Fibroblast of peridontal ligament (primary cell): ENCODE data around the gene CCND2.

ENCODE experiments used
- DNase-seq: peaks from one replicate; pipeline ENCODE4 v3.0.0-alpha.2; 2010; ENCODE audit errors: extremely low read depth

Gene CCND2

DNA sequence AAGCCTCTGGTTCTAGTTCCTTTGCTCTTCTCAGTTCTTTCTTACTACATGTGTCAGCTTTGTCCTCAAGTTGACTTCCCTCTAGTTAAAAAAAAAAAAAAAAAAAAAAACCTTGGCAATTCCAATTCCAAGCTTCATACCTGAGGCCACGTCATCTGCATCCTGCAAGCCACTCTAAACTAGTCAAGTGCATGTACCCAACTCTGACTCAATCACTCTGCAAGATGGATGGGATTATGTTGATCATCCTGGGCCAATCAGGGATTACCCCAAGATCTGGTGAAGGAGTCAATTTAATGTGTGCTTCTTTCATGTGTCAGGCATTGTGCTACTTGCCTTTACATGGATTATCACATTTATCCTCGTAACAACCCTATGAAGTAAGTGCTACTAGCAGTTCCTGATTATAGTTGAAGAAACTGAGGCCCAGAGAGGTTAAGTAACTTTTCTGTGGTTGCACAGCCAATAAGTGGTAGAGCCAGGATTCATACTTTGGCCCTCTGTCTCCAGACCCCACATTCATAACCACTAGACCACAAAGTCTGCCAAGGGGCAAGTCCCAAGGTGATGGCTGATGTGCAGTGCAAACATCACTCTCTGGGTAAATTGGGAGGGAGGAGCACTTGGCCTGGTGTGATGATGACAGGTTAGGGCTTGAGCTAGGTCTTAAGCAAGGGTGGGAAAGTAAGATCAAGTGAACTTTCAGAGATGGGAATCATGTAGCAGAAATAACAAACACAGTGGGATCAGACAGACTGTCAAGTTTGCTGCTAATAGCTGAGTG lies 17.3 kb upstream of the CCND2 start:
- DNase-seq, result no peak

- no peak for DNase-seq
Observed at GRCh38 chr12:4257442-4257841, 16.1 kb upstream of the CCND2 start.

DNA sequence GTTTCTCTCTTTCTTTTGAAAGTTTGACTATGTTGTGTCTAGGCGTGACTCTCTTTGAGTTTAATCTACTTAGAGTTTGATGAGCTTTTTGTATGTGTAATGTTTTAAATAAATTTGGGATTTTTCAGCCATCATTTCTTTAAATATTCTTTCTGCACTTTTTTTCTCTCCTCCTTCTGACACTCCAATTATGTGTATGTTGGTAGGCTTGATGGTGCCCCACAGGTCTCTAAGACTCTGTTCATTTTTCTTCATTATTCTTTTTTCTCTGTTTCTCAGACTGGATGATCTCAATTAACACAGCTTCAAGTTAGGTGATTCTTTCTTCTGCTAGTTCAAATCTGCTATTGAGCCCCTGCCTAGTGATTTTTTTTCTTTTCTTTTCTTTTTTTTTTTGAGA lies 14.5 kb upstream of the CCND2 start:
- no peak for DNase-seq

DNA sequence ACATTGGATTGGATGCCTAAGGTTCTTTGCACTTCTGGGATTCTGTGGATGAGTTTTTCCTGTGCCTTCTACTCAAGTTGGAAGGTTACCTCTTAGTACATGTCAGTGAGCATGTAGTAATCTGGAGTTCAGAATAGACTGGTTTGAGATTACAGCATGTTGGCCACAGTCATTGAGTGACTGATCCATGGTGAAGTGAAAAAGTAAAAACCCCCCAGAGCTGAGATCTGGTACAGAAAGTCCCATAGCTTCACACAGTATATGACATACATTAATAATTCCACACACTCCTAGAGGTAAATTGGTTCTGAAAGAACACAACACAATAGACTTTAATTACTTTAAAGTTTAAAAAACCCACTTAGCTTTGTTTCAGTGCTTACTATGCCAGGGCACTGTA lies 11.9 kb upstream of the CCND2 start:
- DNase-seq, result no peak

GRCh38 chr12:4265280-4265679 lies 8.3 kb upstream of the CCND2 start:
- DNase-seq, result no peak

DNA sequence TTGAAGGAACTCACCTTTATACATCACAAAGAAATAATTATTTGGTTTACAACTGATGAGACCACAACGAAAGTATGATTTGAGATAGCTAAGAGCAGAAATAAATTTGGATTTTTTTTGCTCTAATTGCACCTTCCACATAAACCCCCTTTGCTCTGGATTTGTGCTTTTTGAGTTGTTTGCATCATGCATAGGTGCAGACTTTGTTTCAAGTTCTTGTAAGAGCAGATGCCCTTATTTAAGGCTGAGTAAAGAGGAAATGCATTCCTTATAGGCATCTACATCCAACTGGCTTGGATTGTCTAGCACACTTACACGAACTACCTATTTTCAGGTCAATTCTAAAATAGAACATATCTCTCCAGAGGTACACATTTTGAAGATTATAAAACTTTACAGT lies 6.6 kb upstream of the CCND2 start:
- no peak for DNase-seq

DNA sequence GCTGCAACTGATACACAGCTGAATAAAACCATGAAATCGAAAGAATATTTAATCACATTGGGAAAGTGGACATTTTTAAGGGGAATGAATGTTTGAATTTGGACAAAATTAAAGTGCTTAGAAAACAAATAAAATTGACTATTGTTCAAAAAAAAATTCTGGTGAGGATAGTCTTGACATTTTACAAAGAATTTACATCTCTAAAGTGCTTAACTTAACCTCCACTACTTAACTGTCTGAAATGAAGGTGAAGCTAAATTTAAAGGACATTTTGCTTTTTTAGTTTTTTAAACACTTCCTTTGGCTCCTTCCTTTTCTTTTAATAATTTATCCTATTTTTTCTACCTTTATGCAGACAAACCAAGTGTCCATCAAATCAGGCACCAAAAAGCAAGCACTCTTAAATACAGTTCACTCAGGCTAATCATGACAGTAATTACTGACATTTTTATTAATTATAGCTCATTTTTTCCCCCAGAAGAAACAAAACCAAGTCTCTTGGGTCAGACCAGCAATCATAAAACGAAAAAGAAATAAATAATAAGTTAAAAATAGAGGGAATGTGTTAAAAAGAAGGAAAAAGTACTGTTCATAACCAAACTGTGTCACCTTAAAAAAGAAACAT lies 5.7 kb upstream of the CCND2 start:
- no peak for DNase-seq

- no peak for DNase-seq
Observed at GRCh38 chr12:4268329-4269181, 5.0 kb upstream of the CCND2 start.

GRCh38 chr12:4269279-4269991 lies 4.1 kb upstream of the CCND2 start:
- DNase-seq, result no peak

- no peak for DNase-seq
Observed at GRCh38 chr12:4270016-4270830, 3.3 kb upstream of the CCND2 start.

DNA sequence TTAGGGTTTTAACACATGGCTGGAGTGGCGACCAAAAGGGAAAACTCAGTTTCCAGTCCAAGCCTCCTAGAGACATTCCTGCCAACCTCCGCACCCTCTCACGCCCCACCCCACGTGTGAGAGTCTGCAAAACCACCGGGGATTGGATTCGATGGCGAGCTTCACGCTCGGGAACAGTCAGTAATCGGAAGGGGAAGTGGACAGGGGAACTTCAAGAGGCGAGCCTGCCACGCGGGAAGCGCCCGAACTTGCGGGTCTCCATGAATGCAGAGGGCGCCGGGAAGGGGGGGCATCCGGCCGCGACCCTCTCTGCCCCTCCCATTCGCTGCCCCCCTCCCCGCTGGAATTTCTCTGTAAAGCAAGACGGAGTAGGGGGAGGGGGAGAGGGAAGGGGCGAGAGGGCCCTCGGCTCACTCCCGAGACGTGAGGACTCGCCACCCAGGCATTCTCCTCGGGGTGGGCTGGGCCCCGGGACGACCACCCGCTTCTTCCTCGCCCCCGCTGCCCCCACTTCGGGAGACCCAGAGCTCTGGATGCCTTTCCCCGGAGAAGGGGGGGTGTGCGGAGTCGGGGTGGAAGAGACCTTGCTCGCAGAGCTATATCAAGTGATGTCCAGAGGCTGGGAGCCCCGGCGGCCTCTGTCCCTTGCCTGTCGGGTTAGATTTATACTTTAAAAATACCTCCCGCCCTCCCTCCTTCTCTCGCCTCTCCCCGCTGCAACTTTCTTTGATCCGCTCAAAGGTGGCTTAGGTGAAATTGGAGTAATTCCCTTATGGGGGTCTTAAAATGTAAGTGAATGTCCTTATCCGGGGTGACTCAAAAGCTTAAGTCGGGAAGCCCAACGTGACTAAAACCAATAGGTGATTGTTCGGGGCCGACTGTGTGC lies 2.5 kb upstream of the CCND2 start:
- DNase-seq, result no peak

DNA sequence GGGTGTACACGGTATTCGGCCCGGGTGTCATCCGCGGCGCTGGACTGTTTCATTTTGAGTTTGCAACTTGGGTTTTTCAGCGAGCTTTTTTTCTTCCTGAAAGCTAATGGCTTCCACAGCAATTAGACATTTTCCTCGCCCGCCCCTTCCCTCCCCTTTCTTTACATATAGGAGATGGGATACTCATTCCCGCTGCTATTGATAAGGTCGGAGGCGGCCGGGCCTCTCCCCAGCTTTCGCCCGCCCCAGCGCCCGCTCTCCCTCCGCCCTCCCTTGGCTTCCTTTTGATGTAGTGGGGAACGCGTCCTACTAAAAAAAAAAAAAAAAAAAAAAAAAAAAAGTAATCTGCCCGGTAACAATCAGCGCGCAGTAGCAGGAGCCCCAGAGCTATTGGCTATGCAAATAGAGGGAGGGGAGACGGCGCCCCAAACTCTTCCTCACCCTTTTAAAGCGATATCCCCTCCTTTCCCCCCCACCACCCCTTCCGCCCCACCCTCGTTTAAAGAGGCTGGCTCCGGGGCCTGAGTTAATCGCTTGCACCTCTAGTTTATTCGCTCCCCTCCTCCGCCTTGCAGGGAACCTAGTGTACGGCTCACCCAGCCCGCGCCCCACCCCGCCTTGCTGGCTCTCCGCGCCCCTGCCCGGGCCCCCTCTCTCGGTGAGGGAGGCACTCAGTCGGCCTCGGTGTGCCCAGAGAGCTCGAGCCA lies 1.7 kb upstream of the CCND2 start:
- DNase-seq, result no peak

DNA sequence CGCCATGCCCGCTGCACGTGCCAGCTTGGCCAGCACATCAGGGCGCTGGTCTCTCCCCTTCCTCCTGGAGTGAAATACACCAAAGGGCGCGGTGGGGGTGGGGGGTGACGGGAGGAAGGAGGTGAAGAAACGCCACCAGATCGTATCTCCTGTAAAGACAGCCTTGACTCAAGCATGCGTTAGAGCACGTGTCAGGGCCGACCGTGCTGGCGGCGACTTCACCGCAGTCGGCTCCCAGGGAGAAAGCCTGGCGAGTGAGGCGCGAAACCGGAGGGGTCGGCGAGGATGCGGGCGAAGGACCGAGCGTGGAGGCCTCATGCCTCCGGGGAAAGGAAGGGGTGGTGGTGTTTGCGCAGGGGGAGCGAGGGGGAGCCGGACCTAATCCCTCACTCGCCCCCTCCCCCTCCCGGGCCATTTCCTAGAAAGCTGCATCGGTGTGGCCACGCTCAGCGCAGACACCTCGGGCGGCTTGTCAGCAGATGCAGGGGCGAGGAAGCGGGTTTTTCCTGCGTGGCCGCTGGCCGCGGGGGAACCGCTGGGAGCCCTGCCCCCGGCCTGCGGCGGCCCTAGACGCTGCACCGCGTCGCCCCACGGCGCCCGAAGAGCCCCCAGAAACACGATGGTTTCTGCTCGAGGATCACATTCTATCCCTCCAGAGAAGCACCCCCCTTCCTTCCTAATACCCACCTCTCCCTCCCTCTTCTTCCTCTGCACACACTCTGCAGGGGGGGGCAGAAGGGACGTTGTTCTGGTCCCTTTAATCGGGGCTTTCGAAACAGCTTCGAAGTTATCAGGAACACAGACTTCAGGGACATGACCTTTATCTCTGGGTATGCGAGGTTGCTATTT lies 914 bp upstream of the CCND2 start:
- no peak for DNase-seq

DNA sequence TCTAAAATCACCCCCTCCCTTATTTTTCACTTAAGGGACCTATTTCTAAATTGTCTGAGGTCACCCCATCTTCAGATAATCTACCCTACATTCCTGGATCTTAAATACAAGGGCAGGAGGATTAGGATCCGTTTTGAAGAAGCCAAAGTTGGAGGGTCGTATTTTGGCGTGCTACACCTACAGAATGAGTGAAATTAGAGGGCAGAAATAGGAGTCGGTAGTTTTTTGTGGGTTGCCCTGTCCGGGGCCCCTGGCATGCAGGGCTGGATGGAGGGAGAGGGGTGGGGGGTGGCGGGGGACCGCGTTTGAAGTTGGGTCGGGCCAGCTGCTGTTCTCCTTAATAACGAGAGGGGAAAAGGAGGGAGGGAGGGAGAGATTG lies 300 bp upstream of the CCND2 start:
- DNase-seq, result no peak

DNA sequence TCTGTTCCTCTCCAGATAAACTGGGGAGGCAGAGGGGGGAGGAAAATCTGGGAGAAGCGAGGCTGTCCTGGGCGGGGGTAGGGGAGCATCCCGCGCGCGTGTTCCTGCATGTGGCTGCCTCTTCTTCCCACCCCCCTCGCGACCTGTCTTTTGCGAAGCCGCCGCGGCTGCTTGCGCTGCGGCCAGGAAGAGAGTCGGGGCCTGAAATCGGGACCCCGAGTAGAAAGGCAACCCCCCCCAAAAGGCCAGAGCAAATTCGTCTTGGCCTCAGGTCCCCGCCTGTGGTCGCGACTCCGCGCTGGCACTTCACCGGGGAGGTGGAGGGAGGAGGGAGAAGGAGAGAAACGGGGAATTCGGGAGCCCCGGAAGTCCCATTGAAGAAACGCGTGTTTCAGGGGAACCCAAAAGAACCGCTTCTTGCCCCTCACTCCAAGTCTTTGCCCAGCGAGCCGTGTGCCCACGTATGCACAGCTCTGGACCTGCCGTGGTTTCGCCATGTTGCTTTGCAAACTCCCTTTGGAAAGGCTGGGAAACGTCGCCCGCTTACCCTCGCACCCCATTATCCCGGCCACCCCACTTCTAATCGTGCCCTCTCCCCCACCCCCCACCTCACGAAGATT lies 944 bp downstream of the CCND2 start:
- no peak for DNase-seq

GRCh38 chr12:4275016-4275869 lies 1.7 kb downstream of the CCND2 start:
- DNase-seq, result no peak

DNA sequence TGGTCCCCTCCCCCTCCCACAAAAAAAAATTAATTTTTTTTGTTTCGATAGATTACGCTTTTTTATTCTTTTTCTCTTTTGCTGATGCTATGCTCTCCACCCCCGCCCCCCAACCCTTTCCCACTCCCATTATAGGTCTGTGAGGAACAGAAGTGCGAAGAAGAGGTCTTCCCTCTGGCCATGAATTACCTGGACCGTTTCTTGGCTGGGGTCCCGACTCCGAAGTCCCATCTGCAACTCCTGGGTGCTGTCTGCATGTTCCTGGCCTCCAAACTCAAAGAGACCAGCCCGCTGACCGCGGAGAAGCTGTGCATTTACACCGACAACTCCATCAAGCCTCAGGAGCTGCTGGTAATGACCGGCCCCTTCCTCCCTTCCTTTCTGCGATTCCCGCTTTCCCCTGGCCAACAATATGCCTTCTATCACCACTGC lies 2.3 kb downstream of the CCND2 start:
- DNase-seq, result no peak
